HFFc6 (cell line): ENCODE data around the gene NUBPL. TPM values are rescaled to one million over a fixed set of nuclear protein-coding genes. Genes with fewer than 3 reads are reported as not detected.

Experiments used
- DNase-seq: peaks from one replicate; pipeline ENCODE4 v3.0.0-alpha.2; 2018
- H3K27ac Mint-ChIP-seq: 2 replicates; pipeline ENCODE4 v1.8.0; 2020; ENCODE audit warnings: mild to moderate bottlenecking, mixed read lengths
- H3K27me3 Mint-ChIP-seq: 2 replicates; pipeline ENCODE4 v1.8.0; 2021; ENCODE audit warnings: mild to moderate bottlenecking, moderate library complexity, mixed read lengths; ENCODE audit not compliant: insufficient read depth
- H3K36me3 Mint-ChIP-seq: 2 replicates; pipeline ENCODE4 v1.8.0; 2021; ENCODE audit warnings: low read depth, mixed read lengths
- H3K4me1 Mint-ChIP-seq: 2 replicates; pipeline ENCODE4 v1.8.0; 2020; ENCODE audit warnings: low read depth, mixed read lengths
- H3K4me3 Mint-ChIP-seq: 2 replicates; pipeline ENCODE4 v1.8.0; 2020; ENCODE audit warnings: mild to moderate bottlenecking, moderate library complexity, mixed read lengths
- H3K9me3 Mint-ChIP-seq: 2 replicates; pipeline ENCODE4 v1.8.0; 2020; ENCODE audit warnings: mild to moderate bottlenecking, mixed read lengths
- total RNA-seq, 6 experiments: library from RNA; stranded (reverse); fragmentation: NEBNext Ultra II Directional; extraction: Animal tissue kit (Norgen Biotek cat#: 25700); gene quantifications; 2 replicates in 1 of 6; 3 replicates in 5 of 6; pipeline ENCODE4 v1.2.3, GENCODE V29; 2021
- TF ChIP-seq, protein P1 (sequence below): fragments of 200-600 bp; sonication (generic); IDR thresholded peaks from 2 replicates; pipeline ENCODE4 v1.5.0; 2021; ENCODE audit warnings: antibody characterized with exemption, mild to moderate bottlenecking

Gene NUBPL
- total RNA-seq, 6 experiments from 2014 or later, result 8.2 to 10.7 (median 9.7) TPM

DNA sequence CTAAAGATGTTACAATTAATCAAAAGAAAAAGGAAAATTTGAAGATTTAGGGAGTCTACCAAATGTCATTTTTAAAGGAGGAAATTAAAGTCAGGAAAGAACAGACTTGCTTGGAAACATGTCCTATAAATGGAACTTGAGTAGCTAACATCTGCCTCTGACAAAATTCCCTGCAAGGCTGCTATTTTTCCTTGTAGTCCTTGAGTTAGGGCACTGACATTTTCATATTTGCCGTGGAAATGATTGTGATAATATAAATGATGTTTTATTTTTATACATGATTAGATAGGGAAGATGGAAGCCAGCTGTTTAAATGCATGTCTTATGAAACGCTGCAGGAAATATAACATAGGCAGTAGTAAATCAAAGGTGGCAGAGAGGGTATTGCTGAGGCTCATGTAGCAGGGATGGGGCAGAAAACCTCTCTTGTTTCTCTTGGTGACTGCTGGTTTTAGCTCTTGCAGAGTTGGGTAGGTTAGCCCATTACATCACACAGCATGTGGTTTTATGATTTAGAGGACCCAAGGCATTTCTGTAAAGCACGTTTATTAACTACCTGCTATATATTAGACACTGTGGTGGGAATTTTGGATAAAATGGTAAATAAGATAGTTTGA is 21.7 kb downstream of the NUBPL start:
- Mint-ChIP-seq H3K27ac (no peak overlapping the region), H3K27me3 (no peaks in the 10 kb centered on the region), H3K4me3 (no peak overlapping the region), H3K9me3 (no peaks in the 10 kb centered on the region), H3K4me1 (no peaks in the 10 kb centered on the region), H3K36me3 (no peaks in the 10 kb centered on the region)
- TF ChIP-seq, protein P1, sequence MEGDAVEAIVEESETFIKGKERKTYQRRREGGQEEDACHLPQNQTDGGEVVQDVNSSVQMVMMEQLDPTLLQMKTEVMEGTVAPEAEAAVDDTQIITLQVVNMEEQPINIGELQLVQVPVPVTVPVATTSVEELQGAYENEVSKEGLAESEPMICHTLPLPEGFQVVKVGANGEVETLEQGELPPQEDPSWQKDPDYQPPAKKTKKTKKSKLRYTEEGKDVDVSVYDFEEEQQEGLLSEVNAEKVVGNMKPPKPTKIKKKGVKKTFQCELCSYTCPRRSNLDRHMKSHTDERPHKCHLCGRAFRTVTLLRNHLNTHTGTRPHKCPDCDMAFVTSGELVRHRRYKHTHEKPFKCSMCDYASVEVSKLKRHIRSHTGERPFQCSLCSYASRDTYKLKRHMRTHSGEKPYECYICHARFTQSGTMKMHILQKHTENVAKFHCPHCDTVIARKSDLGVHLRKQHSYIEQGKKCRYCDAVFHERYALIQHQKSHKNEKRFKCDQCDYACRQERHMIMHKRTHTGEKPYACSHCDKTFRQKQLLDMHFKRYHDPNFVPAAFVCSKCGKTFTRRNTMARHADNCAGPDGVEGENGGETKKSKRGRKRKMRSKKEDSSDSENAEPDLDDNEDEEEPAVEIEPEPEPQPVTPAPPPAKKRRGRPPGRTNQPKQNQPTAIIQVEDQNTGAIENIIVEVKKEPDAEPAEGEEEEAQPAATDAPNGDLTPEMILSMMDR, result no peak
- no peak for DNase-seq

DNA sequence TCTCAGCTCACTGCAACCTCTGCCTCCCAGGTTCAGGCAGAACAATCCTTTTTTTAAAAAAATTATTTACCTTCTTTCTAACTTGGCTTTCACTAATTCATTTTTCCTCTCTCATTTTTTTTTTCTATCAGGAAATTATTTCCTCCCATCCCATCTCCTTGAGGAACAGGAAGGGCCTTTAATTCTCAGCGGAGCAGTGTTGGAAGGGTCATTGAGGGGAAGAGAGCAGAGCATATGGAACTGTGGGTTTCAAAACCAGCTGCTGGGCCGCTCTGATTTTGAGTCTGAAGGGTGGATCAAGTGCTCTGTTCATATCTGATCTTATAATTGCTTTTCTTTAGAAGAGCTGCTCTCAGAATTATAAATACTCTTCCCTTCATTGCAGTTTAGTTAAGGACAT is 29.0 kb downstream of the NUBPL start:
- Mint-ChIP-seq H3K9me3 (no peaks in the 10 kb centered on the region), H3K27ac (no peak overlapping the region), H3K4me1 (peaks cover 5% of the 10 kb centered on the region; the same call in 1 of the 2 replicates), H3K4me3 (no peak overlapping the region), H3K27me3 (no peaks in the 10 kb centered on the region), H3K36me3 (no peaks in the 10 kb centered on the region)
- DNase-seq, result no peak
- TF ChIP-seq, protein P1, result no peak

DNA sequence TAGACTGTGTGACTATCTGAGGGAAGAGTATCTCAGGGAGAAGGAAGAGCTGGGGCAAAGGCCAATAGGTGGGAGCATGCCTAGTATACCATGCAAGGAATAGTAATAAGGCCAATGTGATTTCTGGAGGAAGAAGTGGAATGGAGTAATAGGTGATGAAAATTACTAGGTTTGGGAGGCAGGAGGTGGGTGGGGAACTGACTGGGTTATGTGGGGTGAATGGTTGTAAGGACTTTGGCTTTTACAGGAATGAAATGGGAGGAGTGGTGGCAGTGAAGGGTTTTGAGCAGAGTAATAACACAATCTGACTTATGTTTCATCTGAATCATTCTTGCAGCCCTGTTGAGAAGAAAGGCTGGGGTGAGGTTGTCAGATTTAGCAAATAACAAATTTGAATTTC is 30.9 kb downstream of the NUBPL start:
- Mint-ChIP-seq H3K27me3 (no peaks in the 10 kb centered on the region), H3K36me3 (no peaks in the 10 kb centered on the region), H3K4me1 (peaks cover 15% of the 10 kb centered on the region), H3K9me3 (no peaks in the 10 kb centered on the region), H3K27ac (no peak overlapping the region), H3K4me3 (no peak overlapping the region)
- TF ChIP-seq, protein P1, result no peak
- DNase-seq, result no peak

DNA sequence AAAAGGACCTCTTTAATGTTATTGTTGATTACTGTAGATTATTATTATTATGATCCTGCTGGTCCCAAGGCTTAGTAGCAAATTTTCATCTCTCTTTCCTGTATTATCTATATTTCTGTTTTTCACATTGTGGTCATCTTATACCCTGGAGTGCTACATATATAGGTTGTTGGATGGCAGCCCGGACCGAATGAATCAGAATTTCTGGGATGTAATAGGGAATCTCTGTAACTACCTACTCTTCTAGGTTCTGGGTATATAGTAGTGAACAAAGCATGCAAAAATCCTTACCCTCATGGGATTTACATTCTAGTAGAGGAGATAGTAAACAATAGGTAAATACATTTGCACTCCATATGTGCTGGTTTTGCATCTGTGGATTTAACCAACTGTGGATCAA is 31.4 kb downstream of the NUBPL start:
- TF ChIP-seq, protein P1, result no peak
- Mint-ChIP-seq H3K36me3 (no peaks in the 10 kb centered on the region), H3K9me3 (no peaks in the 10 kb centered on the region), H3K4me3 (no peak overlapping the region), H3K27ac (no peak overlapping the region), H3K27me3 (no peaks in the 10 kb centered on the region), H3K4me1 (peaks cover 16% of the 10 kb centered on the region)
- no peak for DNase-seq

DNA sequence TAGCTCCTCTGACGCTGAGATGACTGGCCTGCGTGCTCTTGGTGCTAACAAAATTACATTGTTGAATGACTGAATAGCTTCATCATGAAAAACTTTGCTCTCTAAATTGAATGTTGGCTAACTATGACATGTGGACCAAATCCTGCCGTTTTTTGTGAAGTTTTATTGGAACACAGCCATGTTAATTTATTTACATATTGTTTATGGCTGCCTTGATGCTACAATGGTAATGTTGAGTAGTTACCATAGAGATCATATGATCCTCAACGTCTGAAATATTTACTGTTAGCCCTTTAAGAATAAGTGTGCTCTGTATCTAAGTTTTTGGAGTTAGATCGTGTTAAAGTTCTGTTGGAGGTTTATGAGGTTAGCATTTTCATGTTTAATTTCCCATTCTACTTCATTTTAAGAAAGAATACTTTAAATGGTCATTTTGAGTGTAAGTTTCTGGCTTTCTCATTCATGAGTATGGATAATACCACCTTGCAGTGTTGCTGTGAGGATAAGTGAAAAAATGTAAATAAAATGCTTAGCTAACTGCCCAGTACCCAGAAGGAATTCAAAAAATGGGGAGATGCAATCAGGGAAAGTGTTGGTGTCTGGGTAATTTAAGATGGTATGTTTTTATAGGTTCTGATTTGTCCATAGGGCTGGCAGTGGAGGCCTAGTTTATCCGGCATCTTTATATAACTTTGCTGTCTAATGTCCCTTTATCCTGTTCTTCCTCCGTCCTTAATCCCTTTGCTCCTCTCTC is 35.3 kb downstream of the NUBPL start:
- Mint-ChIP-seq H3K36me3 (peaks cover 12% of the 10 kb centered on the region), H3K27me3 (no peaks in the 10 kb centered on the region; the same call in 1 of the 2 replicates), H3K4me1 (peaks cover 16% of the 10 kb centered on the region), H3K27ac (peak overlapping the region; percentile 2; the same call in 1 of the 2 replicates), H3K9me3 (peaks cover 4% of the 10 kb centered on the region; the same call in 1 of the 2 replicates), H3K4me3 (no peak overlapping the region; the same call in 1 of the 2 replicates)
- TF ChIP-seq, protein P1, result no peak
- DNase-seq, result peak; percentile 3
